PC-9 (cell line): Measurements from ENCODE around the gene FKBP1A. TPM values are rescaled to one million over a fixed set of nuclear protein-coding genes. Genes with fewer than 3 reads are reported as not detected.
A peak's percentile ranks its signal among the peaks of the same experiment; 100 is the strongest.

Source experiments
- BruUV-seq: library from RNA; stranded (reverse); fragments of 400-500 nt; replicated peaks from 2 replicates; lab custom pipeline; 2021; lab: Mats Ljungman, UMichigan
- CTCF ChIA-PET: fragments of 300-600 bp; sonication (Branson Sonifier 250); formaldehyde crosslinking; loops from one replicate; lab custom pipeline; 2022; ENCODE audit warnings: antibody characterized with exemption; lab: Charles Lee
- POLR2A ChIA-PET: fragments of 300-600 bp; sonication (Branson Sonifier 250); formaldehyde crosslinking; loops from one replicate; lab custom pipeline; 2022; ENCODE audit warnings: antibody characterized with exemption; ENCODE audit not compliant: unreplicated experiment; lab: Charles Lee
- DNase-seq, 2 experiments: peaks; one replicate each; pipeline versions ENCODE4 v3.0.0 to v3.0.0-alpha.2; 2015 to 2022; ENCODE audit warnings: mixed read lengths in 1 of 2
- H2AFZ ChIP-seq: fragments of 200-600 bp; sonication (generic); 2 replicates; pipeline ENCODE4 v1.8.1; 2017; ENCODE audit warnings: antibody characterized with exemption
- H3F3A ChIP-seq: fragments of 200-600 bp; sonication (generic); 2 replicates; pipeline ENCODE4 v1.8.1; 2017; ENCODE audit warnings: antibody characterized with exemption, mild to moderate bottlenecking, low read depth; ENCODE audit not compliant: insufficient read depth
- H3K27ac ChIP-seq: fragments of 200-600 bp; sonication (generic); 2 replicates; pipeline ENCODE4 v1.6.1; 2016; ENCODE audit warnings: mixed run types
- H3K27me3 ChIP-seq: fragments of 200-600 bp; sonication (generic); 2 replicates; pipeline ENCODE4 v1.6.1; 2016; ENCODE audit warnings: low read depth, mixed run types; ENCODE audit not compliant: insufficient read depth
- H3K36me3 ChIP-seq: fragments of 200-600 bp; sonication (generic); 2 replicates; pipeline ENCODE4 v1.6.1; 2016; ENCODE audit warnings: low read depth, mixed run types
- H3K4me1 ChIP-seq: fragments of 200-600 bp; sonication (generic); replicated peaks from 2 replicates; pipeline ENCODE4 v1.6.1; 2016; ENCODE audit warnings: mixed run types; ENCODE audit not compliant: insufficient read depth
- H3K4me2 ChIP-seq: fragments of 200-600 bp; sonication (generic); 2 replicates; pipeline ENCODE4 v1.6.1; 2017; ENCODE audit warnings: mixed run types
- H3K4me3 ChIP-seq: fragments of 200-600 bp; sonication (generic); 2 replicates; pipeline ENCODE4 v1.6.1; 2016; ENCODE audit warnings: mixed run types
- H3K79me2 ChIP-seq: fragments of 200-600 bp; sonication (generic); 2 replicates; pipeline ENCODE4 v1.6.1; 2017; ENCODE audit warnings: low read depth, mixed run types
- H3K9me2 ChIP-seq: fragments of 200-600 bp; sonication (generic); 2 replicates; pipeline ENCODE4 v1.8.1; 2017; ENCODE audit warnings: mild to moderate bottlenecking; ENCODE audit not compliant: insufficient read depth
- H3K9me3 ChIP-seq: fragments of 200-600 bp; sonication (generic); 2 replicates; pipeline ENCODE4 v1.8.1; 2016; ENCODE audit warnings: low read depth; ENCODE audit not compliant: insufficient read depth
- H4K20me1 ChIP-seq: fragments of 200-600 bp; sonication (generic); 2 replicates; pipeline ENCODE4 v1.8.1; 2017; ENCODE audit not compliant: insufficient read depth
- EZH2 ChIP-seq: fragments of 200-600 bp; sonication (generic); IDR thresholded peaks from 2 replicates; pipeline ENCODE4 v1.8.0; 2017; ENCODE audit warnings: antibody characterized with exemption, low read depth
- intact Hi-C: fragments of 100-400 bp; cut with micrococcal nuclease; formaldehyde crosslinking; loops from one replicate; pipeline ENCODE4 v1.10.0; 2022; ENCODE audit not compliant: unreplicated experiment
- total RNA-seq: library from RNA; stranded (reverse); gene quantifications from 2 replicates; pipeline ENCODE4 v1.2.3, GENCODE V29; 2021
- TF ChIP-seq, protein P1 (sequence below): fragments of 200-600 bp; sonication (generic); conservative IDR thresholded peaks from 2 replicates; pipeline ENCODE4 v1.6.1; 2017; ENCODE audit warnings: mixed run types, antibody characterized with exemption, mild to moderate bottlenecking, moderate library complexity

Gene FKBP1A
- total RNA-seq, 1 experiment from 2014 or later: 320 TPM

DNA sequence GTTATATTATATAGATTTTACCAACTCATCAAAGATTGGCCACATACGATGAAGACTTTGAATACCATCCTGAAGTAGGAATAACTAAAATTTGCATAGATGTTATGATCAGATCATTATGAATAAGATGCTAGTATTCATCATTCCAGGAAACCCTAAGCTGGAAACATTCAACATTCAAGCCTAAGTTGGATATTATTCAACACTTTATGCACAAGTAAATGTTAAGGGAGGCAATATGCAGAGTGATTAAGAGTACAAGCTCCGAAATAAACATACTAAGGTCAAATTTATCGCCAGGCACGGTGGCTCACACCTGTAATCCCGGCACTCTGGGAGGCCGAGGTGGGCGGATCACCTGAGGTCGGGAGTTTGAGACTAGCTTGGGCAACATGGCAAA, 43.4 kb upstream of the FKBP1A start:
- TF ChIP-seq, protein P1, sequence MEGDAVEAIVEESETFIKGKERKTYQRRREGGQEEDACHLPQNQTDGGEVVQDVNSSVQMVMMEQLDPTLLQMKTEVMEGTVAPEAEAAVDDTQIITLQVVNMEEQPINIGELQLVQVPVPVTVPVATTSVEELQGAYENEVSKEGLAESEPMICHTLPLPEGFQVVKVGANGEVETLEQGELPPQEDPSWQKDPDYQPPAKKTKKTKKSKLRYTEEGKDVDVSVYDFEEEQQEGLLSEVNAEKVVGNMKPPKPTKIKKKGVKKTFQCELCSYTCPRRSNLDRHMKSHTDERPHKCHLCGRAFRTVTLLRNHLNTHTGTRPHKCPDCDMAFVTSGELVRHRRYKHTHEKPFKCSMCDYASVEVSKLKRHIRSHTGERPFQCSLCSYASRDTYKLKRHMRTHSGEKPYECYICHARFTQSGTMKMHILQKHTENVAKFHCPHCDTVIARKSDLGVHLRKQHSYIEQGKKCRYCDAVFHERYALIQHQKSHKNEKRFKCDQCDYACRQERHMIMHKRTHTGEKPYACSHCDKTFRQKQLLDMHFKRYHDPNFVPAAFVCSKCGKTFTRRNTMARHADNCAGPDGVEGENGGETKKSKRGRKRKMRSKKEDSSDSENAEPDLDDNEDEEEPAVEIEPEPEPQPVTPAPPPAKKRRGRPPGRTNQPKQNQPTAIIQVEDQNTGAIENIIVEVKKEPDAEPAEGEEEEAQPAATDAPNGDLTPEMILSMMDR: no peak
- TF ChIP-seq EZH2: no peak
- BruUV-seq: no TSS peak

DNA sequence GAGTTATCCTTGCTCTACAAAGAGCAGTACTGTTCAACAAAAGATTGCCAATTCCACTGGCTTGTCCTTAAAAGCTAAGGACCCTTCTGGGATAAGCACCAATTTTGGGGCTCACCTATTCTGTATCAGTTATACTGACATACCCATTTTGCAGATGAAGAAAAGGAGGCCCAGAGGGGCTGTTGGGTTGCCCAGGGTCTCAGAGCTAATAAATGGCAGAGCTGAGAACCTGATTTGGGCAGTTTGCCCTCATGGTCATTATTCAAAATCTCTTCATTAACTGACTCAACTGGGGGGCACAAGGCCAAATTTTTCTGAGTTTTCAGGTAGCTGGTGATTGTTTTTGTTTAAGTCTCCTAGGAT, 42.5 kb upstream of the FKBP1A start:
- Histone ChIP-seq H3K79me2 (no peaks in the 10 kb centered on the region), H3K9me2 (no peaks in the 10 kb centered on the region), H3K27me3 (no peaks in the 10 kb centered on the region), H2AFZ (no peak overlapping the region), H3K4me3 (no peak overlapping the region), H3K27ac (no peak overlapping the region), H3K9me3 (0 out of 2 replicates have a peak, but pooled peaks cover 5% of the 10 kb centered on the region), H3K4me2 (no peak overlapping the region), H3F3A (peaks cover 17% of the 10 kb centered on the region), H4K20me1 (no peaks in the 10 kb centered on the region), H3K4me1 (peaks cover 9% of the 10 kb centered on the region; the same call in 1 of the 2 replicates), H3K36me3 (no peaks in the 10 kb centered on the region)
- no peak for DNase-seq
- TF ChIP-seq, protein P1: no peak
- no peak for TF ChIP-seq EZH2
- ChIA-PET POLR2A (interaction anchor here (0.6 kb wide), 1 partner anchor 17 kb away, joined by 5 read pairs; no protein-coding TSS in a partner anchor), CTCF (interaction anchor here (0.6 to 1.1 kb wide), 2 partner anchors 109 to 342 kb away, joined by 3 read pairs; no protein-coding TSS in a partner anchor)
- no TSS peak for BruUV-seq
- intact Hi-C loops: loop anchor here (5.0 kb wide), 1 partner anchor 108 kb away; the partner anchor contains the start of gene SDCBP2

More for the DNA sequence above, 43.4 kb upstream of the FKBP1A start:
- POLR2A ChIA-PET: no interaction called here
- Histone ChIP-seq H2AFZ (no peak overlapping the region), H3K9me3 (0 out of 2 replicates have a peak, but pooled peaks cover 5% of the 10 kb centered on the region), H3K9me2 (no peaks in the 10 kb centered on the region), H3K79me2 (no peaks in the 10 kb centered on the region), H3K4me3 (no peak overlapping the region), H3K4me1 (0 out of 2 replicates have a peak, but pooled peaks cover 8% of the 10 kb centered on the region), H3K36me3 (no peaks in the 10 kb centered on the region), H3K4me2 (no peak overlapping the region), H3F3A (peaks cover 18% of the 10 kb centered on the region), H4K20me1 (no peaks in the 10 kb centered on the region), H3K27me3 (no peaks in the 10 kb centered on the region), H3K27ac (no peak overlapping the region)
- intact Hi-C loops: loop anchor here (2.0 to 5.0 kb wide), 3 partner anchors 35 to 109 kb away; partner anchors contain the start of gene SDCBP2
- DNase-seq: no peak
- CTCF ChIA-PET: interaction anchor here (0.9 kb wide), 1 partner anchor 57 kb away, joined by 3 read pairs; no protein-coding TSS in a partner anchor

DNA sequence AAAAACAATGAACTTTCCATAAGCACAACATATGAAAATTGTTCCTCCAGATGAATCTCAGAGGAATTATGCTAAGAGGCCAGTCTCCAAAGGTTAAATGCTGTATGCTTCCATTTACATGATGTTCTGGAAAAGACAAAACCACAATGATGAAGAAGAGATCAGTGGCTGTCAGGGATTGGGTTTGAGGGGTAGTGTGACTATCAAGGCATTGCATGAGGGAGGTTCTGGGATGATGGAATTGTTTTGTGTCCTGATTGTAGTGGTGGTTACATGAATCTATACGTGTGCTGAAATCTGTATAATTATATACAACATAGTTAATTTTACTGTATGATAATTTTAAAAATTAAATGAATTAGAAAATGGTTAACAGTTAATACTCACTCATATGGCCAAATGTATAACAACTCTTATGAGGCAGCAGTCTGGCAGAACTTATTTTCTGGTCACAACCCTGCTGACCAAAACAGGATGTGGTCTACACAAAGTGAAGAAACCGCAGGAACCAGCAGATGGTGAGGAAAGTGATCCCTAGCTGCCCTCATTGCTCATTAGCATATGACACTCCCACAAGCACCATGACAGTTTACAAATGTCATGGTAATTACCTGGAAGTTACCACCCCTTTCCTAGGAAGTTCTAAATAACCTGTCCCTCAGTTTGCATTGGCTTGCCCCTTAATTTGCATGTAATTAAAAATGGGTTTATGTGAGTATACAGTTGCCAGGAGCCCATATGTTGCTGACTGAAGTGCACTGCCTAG, 41.9 kb upstream of the FKBP1A start:
- TF ChIP-seq EZH2: no peak
- TF ChIP-seq, protein P1: no peak
- DNase-seq: peak in 1 of 2 experiments; percentile 40
- intact Hi-C loops: loop anchor here (5.0 kb wide), 1 partner anchor 107 kb away; the partner anchor contains the start of gene SDCBP2
- H4K20me1 ChIP-seq: no peaks in the 10 kb centered on the region
- CTCF ChIA-PET: interaction anchor here (0.6 to 1.1 kb wide), 2 partner anchors 109 to 342 kb away, joined by 3 read pairs; no protein-coding TSS in a partner anchor
- H3K9me3 ChIP-seq: 0 out of 2 replicates have a peak, but pooled peaks cover 5% of the 10 kb centered on the region
- H3F3A ChIP-seq: peaks cover 16% of the 10 kb centered on the region
- no peaks in the 10 kb centered on the region for H3K36me3 ChIP-seq
- H3K4me3 ChIP-seq: no peak overlapping the region
- no peak overlapping the region for H3K4me2 ChIP-seq
- POLR2A ChIA-PET: interaction anchor here (0.6 kb wide), 1 partner anchor 17 kb away, joined by 5 read pairs; no protein-coding TSS in a partner anchor
- no peaks in the 10 kb centered on the region for H3K9me2 ChIP-seq
- H3K27me3 ChIP-seq: no peaks in the 10 kb centered on the region
- H3K4me1 ChIP-seq: peaks cover 14% of the 10 kb centered on the region; the same call in 1 of the 2 replicates
- no TSS peak for BruUV-seq
- no peaks in the 10 kb centered on the region for H3K79me2 ChIP-seq
- no peak overlapping the region for H2AFZ ChIP-seq
- H3K27ac ChIP-seq: no peak overlapping the region
